Mucosa of descending colon (tissue), 3 donors: ENCODE results near the gene NNT. TPM values are rescaled to one million over a fixed set of nuclear protein-coding genes. Genes with fewer than 3 reads are reported as not detected.

Experiments used
- ATAC-seq: fragments of 200-7000 bp; cut with Tn5 transposase; one replicate; pipeline ENCODE4 v1.9.1; 2020; ENCODE audit warnings: mild to moderate bottlenecking, moderate library complexity
- DNase-seq, 3 donors: peaks; one replicate each; pipeline ENCODE4 v3.0.0-alpha.2; 2020
- H3K36me3 ChIP-seq: fragments of 200-600 bp; one replicate; pipeline ENCODE4 v1.8.0; 2021; ENCODE audit warnings: low read depth, mild to moderate bottlenecking
- H3K4me1 ChIP-seq: fragments of 200-600 bp; one replicate; pipeline ENCODE4 v1.8.0; 2021; ENCODE audit warnings: low read depth, mild to moderate bottlenecking
- H3K4me3 ChIP-seq: fragments of 200-600 bp; one replicate; pipeline ENCODE4 v1.8.0; 2021; ENCODE audit warnings: mild to moderate bottlenecking
- H3K9me3 ChIP-seq: fragments of 200-600 bp; one replicate; pipeline ENCODE4 v1.8.0; 2021; ENCODE audit warnings: mild to moderate bottlenecking
- CTCF ChIP-seq: fragments of 200-600 bp; IDR thresholded peaks from one replicate; pipeline ENCODE4 v1.8.0; 2022; ENCODE audit warnings: antibody characterized with exemption, mild to moderate bottlenecking
- intact Hi-C, 2 donors: fragments of 100-400 bp; cut with DNase I in 1 of 2; cut with micrococcal nuclease in 1 of 2; formaldehyde crosslinking; loops; one replicate each; pipeline versions ENCODE4 v1.11.0 to v1.11.1; 2022; cut with DNase I, micrococcal nuclease
- total RNA-seq, 3 donors: library from RNA; stranded (reverse); fragmentation: NEBNext Ultra II Directional in 2 of 3; extraction: Animal tissue kit (Norgen Biotek cat#: 25700) in 2 of 3; gene quantifications; one replicate each; pipeline versions ENCODE4 v1.2.1 to v1.2.4, GENCODE V29; 2021 to 2023
- donor health status: DM: no; HTN: no; CAD: no; lungs with moderate emphysema.
- donor health status: DM: no; HTN: no; CAD: no.
- donor health status: DM: no; HTN: yes; CAD: no.

Gene NNT
- total RNA-seq, 3 donors from 2014 or later: 111 to 121 (median 119) TPM

- Histone ChIP-seq H3K9me3 (no peaks in the 10 kb centered on the region), H3K36me3 (no peaks in the 10 kb centered on the region), H3K4me3 (no peak overlapping the region), H3K4me1 (no peaks in the 10 kb centered on the region)
- intact Hi-C loops: no loop called here
- TF ChIP-seq CTCF: no peak
- DNase-seq: no peak
- no peak for ATAC-seq
Observed at GRCh38 chr5:43620944-43621505, 18.0 kb downstream of the NNT start.

GRCh38 chr5:43622074-43622473 is 19.1 kb downstream of the NNT start:
- DNase-seq: no peak
- no peak for ATAC-seq
- H3K4me3 ChIP-seq: no peak overlapping the region
- no peak for TF ChIP-seq CTCF
- H3K9me3 ChIP-seq: no peaks in the 10 kb centered on the region
- H3K4me1 ChIP-seq: no peaks in the 10 kb centered on the region
- intact Hi-C loops: no loop called here
- H3K36me3 ChIP-seq: no peaks in the 10 kb centered on the region

- intact Hi-C loops: no loop called here
- Histone ChIP-seq H3K36me3 (no peaks in the 10 kb centered on the region), H3K4me1 (no peaks in the 10 kb centered on the region), H3K4me3 (no peak overlapping the region), H3K9me3 (no peaks in the 10 kb centered on the region)
- ATAC-seq (no peak), DNase-seq (no peak)
- TF ChIP-seq CTCF: no peak
Observed at GRCh38 chr5:43623048-43623680, 20.2 kb downstream of the NNT start.

GRCh38 chr5:43627028-43627427 is 24.0 kb downstream of the NNT start:
- intact Hi-C loops: no loop called here
- DNase-seq (peak in 1 of 3 donors; percentile 43), ATAC-seq (peak; percentile 78)
- Histone ChIP-seq H3K9me3 (no peaks in the 10 kb centered on the region), H3K36me3 (no peaks in the 10 kb centered on the region), H3K4me1 (no peaks in the 10 kb centered on the region), H3K4me3 (no peak overlapping the region)
- TF ChIP-seq CTCF: peak; percentile 35

- intact Hi-C loops: no loop called here
- H3K36me3 ChIP-seq: no peaks in the 10 kb centered on the region
- TF ChIP-seq CTCF: no peak
- H3K9me3 ChIP-seq: no peaks in the 10 kb centered on the region
- ATAC-seq (peak; percentile 90), DNase-seq (peak in 2 of 3 donors; percentile 23 to 67)
- H3K4me1 ChIP-seq: no peaks in the 10 kb centered on the region
- no peak overlapping the region for H3K4me3 ChIP-seq
Observed at GRCh38 chr5:43631182-43631910, 28.4 kb downstream of the NNT start.
